Neural cell (in vitro differentiated cells): ENCODE results near the gene PHACTR1.

Source experiments
- MXI1 ChIP-seq: fragments of 450-650 bp; conservative IDR thresholded peaks from 2 replicates; pipeline ENCODE4 v1.6.1; 2014; ENCODE audit warnings: antibody characterized with exemption, mild to moderate bottlenecking; ENCODE audit not compliant: poor library complexity, severe bottlenecking
- RAD21 ChIP-seq: fragments of 450-650 bp; conservative IDR thresholded peaks from 2 replicates; pipeline ENCODE4 v1.6.1; 2014; ENCODE audit warnings: antibody characterized with exemption, mild to moderate bottlenecking, moderate library complexity

DNA sequence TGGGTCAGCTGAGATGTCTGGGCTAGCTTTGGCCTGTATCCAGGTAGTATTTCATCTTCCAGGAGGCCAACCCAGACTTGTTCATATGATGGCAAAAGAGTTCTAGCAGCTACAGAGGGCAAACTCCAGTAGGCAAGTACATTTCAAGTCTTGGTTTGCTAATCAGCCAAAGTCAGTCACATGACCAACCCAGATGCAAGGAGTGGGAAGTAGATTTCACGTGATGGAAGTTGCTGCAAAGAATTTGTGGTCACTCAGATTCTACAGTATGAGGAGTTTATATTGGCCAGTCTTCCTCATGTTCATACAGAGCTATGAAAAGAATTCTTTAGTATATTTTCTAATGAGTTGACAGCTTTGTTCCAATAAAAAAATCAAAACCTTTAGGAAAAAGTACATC lies 101.8 kb downstream of the PHACTR1 start:
- TF ChIP-seq RAD21, result no peak
- TF ChIP-seq MXI1, result no peak
